Stimulated activated CD4-positive, alpha-beta T cell treated with anti-CD3 and anti-CD28 coated beads, Interleukin-15, amount 100 ng/mL, for 48 hours (primary cell): Measurements from ENCODE around the gene ZNF121.
A peak's percentile ranks its signal among the peaks of the same experiment; 100 is the strongest.

ENCODE experiments used
- DNase-seq, 2 donors: peaks; one replicate each; pipeline ENCODE4 v3.0.0-alpha.2; 2020; ENCODE audit warnings: low read depth in 2 of 2

The ZNF121 gene

DNA sequence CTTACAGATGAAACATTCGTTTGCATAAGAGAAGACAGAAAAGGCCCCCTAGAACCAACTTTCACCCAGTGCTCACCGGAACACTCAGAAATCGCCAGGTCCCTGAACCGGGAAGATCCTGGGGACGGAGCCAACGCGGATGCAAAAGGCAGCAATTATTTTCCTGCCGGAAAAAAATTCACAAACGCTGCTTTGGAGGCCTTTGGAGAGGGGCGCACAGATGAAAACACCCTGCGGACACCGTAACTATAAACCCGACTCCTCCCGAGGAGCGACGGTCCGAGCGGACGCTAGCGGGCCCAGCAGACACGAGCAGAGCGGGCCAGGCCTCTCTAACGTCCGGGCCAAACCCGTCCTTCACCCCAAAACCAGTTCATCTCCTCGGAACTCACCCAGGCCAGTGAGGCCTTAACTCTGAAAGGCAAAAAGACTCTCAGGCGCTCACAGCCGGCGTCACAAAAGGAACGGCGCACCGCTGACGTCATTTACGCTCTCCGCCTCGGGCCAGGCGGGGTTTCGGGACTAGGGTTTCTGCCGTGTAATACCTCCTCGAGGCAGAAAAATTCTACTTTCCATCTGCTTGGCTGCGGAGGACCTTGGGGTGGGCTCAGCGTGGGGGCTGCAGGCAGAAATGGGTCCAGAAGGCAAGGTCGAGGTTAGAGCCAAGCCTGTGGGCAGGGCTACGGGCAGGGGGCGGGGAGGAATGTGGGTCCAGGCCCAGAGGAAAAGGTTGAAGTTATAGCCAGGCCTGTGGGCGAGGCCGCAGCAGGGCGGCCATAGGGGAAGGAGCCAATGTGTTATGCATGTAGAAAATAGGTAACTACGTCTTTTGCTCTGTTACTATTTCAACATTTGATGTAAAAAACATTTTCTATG is 45.9 kb downstream of the ZNF121 start, which contains the start of gene ZNF426:
Gene ZNF426, minus strand, starts transcription at position 463 of the 876 bp plus-strand sequence. CDS start 2,413 bp downstream, outside the sequence.
- peak; percentile 78 to 85 for DNase-seq

DNA sequence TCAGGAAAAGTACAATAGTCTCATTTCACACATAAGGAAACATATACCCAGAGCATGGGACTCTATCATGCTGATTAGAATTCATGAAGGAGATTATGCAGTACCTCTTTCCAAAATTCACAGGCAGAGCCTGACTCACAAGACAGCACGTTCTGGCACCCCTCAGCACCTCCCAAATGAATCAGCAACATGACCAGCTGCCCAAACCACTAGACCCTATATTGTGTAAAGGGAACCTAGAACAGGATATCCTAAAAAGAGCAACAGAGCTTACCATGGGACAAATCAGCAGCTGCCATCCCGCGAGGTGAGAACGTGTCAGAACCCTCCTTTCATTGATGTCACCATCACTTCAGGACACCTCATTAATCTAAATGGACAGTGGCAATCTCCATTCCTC is 48.4 kb downstream of the ZNF121 start:
- DNase-seq = no peak

DNA sequence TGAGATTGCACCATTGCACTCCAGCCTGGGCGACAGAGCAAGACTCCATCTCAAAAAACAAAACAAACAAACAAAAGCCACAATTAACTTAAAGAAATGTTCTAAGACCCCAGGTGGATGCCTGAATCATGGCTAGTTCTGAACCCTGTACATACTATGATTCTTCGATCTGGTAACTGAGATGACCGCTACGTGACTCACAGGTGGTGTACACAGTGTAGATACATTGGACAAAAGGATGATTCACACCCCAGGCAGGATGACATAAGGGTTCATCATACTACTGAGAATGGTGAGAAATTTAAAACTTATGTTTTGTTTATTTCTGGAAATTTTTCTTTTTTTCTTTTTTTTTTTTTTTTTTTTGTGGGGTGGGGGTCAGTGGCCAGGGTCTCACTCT is 52.4 kb downstream of the ZNF121 start:
- no peak for DNase-seq

DNA sequence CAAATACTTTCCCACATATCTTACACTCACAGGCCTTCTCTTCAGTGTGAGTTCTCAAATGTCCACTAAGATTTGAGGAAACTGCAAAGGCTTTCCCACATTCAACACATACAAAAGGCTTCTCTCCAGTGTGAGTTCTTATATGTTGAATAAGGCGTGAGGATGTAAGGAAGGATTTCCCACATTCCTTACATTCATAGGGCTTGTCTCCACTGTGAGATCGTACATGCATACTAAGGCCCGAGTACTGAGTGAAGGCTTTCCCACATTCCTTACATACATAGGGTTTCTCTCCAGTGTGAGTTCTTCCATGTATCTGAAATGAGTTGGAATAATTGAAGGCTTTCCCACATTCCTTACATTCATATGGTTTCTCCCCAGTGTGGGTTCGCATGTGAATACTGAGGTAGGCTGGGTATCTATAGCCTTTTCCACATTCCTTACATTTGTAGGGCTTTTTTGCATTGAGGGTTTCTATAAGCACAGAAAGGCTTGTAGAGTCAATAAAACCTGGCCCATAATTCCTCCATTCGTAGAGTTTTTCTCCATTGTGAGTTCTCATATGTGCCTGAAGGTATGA is 55.5 kb downstream of the ZNF121 start:
- no peak for DNase-seq

DNA sequence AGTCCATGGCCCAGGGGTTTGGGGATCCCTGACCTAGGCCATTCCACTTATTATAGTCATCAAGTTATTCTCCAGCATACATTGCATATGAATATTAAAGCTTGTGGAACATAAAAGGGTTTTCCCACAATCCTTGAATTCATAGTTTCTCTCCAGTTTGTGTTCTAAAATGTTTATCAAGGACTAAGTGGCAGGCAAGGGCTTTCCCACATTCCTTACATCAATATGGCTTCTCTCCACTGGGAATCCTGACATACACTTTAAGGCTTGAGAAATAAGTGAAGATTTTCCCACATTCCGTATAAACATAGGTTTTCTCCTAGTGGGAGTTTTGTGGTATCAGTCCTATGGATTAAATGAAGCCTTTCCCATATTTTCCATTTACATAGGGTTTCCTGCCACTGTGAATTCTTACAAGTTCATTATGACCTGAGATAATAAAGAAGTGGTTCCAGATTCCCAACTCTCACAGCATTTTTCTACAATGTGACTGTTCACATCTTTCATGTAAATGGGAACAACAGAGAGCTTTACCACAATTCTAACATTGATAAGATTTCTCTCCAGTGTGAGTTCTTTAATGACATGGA is 60.3 kb downstream of the ZNF121 start:
- DNase-seq = no peak
